Measurements from ENCODE around the gene ZNF638.

The ZNF638 gene, protein sequence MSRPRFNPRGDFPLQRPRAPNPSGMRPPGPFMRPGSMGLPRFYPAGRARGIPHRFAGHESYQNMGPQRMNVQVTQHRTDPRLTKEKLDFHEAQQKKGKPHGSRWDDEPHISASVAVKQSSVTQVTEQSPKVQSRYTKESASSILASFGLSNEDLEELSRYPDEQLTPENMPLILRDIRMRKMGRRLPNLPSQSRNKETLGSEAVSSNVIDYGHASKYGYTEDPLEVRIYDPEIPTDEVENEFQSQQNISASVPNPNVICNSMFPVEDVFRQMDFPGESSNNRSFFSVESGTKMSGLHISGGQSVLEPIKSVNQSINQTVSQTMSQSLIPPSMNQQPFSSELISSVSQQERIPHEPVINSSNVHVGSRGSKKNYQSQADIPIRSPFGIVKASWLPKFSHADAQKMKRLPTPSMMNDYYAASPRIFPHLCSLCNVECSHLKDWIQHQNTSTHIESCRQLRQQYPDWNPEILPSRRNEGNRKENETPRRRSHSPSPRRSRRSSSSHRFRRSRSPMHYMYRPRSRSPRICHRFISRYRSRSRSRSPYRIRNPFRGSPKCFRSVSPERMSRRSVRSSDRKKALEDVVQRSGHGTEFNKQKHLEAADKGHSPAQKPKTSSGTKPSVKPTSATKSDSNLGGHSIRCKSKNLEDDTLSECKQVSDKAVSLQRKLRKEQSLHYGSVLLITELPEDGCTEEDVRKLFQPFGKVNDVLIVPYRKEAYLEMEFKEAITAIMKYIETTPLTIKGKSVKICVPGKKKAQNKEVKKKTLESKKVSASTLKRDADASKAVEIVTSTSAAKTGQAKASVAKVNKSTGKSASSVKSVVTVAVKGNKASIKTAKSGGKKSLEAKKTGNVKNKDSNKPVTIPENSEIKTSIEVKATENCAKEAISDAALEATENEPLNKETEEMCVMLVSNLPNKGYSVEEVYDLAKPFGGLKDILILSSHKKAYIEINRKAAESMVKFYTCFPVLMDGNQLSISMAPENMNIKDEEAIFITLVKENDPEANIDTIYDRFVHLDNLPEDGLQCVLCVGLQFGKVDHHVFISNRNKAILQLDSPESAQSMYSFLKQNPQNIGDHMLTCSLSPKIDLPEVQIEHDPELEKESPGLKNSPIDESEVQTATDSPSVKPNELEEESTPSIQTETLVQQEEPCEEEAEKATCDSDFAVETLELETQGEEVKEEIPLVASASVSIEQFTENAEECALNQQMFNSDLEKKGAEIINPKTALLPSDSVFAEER (N-terminal part only)

DNA sequence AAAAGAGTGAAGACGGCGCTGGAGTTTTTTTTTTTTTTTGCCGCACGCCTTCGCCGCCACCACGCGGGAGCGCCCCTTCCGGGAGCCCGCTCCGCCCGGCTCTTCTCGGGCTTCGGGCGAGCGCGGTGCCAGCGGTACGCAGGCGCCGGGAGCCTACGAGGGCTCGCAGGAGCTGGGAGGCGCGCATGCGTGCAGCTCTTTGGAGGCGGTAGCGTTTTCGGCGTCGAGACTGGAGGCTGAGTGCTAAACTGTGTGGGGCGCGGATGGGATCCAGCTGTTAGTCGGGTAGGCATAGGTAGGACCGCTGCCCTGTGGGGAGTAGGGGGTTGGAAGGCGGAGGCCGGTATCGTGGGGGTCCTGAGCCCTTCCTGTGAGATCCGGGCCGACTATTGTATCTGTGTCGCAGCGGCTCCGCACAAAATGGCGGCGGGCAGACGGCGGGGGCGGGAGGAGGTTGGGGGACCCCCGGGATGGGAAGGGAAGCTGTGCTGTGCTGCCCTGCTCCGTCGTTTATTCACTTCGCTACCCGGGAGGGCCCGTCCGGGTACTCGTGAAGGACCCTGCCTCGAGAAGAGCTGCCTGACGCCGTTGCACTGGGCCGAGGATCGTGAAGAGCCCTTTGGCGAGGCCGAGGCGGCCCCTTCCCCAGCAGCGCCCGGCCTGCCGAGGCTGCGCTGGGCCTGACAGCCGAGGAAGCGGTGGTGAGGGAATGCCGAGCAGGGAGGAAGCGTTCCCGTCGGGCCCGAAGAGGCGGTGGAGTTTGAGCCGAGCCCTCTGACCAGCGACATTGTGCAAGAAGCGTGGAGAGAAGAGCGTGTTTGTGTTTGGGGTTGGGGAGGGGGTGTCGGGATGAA, at the start of gene ZNF638:
ZNF638 (plus strand) TSS at position 202 of the 854 bp plus-strand sequence. CDS start 17,173 bp downstream, outside the sequence.
- intact Hi-C loops (cut with DNase I; ENCODE audit: low total_unique reads), result loop anchor here (2.0 to 5.0 kb wide), 2 partner anchors 105 to 125 kb away; partner anchors contain the start of gene PAIP2B
- peak; percentile 91 to 95 for DNase-seq
- Histone ChIP-seq H3K4me3 (peak within 1 kb of the TSS; percentile 88 to 95), H3K27ac (peak within 1 kb of the TSS; percentile 88 to 95), H3K9me3 (peaks cover 0 to 4% (median 0%) of the 10 kb centered on the region in 3 donors), H3K27me3 (no peaks in the 10 kb centered on the region), H3K4me1 (peaks cover 0 to 44% (median 17%) of the 10 kb centered on the region in 4 donors), H3K36me3 (no peaks in the 10 kb centered on the region)
- TF ChIP-seq, protein P1, sequence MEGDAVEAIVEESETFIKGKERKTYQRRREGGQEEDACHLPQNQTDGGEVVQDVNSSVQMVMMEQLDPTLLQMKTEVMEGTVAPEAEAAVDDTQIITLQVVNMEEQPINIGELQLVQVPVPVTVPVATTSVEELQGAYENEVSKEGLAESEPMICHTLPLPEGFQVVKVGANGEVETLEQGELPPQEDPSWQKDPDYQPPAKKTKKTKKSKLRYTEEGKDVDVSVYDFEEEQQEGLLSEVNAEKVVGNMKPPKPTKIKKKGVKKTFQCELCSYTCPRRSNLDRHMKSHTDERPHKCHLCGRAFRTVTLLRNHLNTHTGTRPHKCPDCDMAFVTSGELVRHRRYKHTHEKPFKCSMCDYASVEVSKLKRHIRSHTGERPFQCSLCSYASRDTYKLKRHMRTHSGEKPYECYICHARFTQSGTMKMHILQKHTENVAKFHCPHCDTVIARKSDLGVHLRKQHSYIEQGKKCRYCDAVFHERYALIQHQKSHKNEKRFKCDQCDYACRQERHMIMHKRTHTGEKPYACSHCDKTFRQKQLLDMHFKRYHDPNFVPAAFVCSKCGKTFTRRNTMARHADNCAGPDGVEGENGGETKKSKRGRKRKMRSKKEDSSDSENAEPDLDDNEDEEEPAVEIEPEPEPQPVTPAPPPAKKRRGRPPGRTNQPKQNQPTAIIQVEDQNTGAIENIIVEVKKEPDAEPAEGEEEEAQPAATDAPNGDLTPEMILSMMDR (IDR thresholded peaks at IDR 0.05), result peak; percentile 59 to 76

DNA sequence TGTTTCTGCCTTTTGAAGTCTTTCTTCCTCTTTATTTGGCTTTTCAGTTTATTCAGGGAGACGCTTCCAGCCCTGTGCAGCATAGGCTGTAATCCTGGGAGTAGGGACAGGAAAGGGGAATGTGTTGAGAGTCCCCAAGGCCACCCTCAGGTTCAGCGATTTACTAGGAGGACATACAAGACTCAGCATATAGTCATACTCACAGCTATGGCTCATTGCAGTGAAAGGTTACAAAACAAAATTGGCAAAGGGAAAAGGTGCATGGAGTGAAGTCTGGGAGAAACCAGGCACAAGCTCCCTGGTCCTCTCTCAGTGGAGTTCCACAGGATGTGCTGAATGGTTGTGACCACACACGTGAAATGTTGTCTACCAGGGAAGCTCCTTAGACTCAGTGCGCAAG, 49.6 kb upstream of the ZNF638 start:
- TF ChIP-seq, protein P1 (IDR thresholded peaks at IDR 0.05), result no peak
- Histone ChIP-seq H3K27me3 (no peaks in the 10 kb centered on the region), H3K36me3 (no peaks in the 10 kb centered on the region), H3K4me1 (peaks cover 0 to 17% (median 4%) of the 10 kb centered on the region in 4 donors), H3K27ac (no peak overlapping the region), H3K9me3 (no peaks in the 10 kb centered on the region), H3K4me3 (no peak overlapping the region)
- no peak for DNase-seq
- intact Hi-C loops (cut with DNase I; ENCODE audit: low total_unique reads), result no loop called here

DNA sequence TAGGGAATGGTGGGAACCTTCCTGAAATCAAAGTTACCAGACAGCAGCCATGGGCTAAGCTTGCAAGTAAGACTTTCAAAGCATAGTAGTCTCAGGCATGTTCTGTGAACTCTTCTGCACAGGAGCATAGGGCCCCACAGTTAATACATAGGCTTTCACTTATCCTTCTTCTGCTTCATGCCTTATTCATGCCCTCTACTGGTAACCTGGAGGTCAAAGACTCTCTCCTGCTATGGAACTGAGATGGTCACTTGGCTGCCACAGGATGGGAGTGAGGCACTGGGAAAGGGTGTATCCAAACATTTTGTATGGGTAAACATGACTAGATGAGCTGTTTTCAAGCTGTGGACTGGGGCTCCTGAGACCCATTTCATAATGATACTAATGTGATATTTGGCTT, 49.1 kb upstream of the ZNF638 start:
- no peaks in the 10 kb centered on the region for H3K36me3 ChIP-seq
- TF ChIP-seq, protein P1 (IDR thresholded peaks at IDR 0.05), result no peak
- H3K27ac ChIP-seq, result no peak overlapping the region
- H3K9me3 ChIP-seq, result no peaks in the 10 kb centered on the region
- H3K27me3 ChIP-seq, result no peaks in the 10 kb centered on the region
- no peak overlapping the region for H3K4me3 ChIP-seq
- no peak for DNase-seq
- intact Hi-C loops (cut with DNase I; ENCODE audit: low total_unique reads), result no loop called here
- H3K4me1 ChIP-seq, result peaks cover 0 to 17% (median 1%) of the 10 kb centered on the region in 4 donors

DNA sequence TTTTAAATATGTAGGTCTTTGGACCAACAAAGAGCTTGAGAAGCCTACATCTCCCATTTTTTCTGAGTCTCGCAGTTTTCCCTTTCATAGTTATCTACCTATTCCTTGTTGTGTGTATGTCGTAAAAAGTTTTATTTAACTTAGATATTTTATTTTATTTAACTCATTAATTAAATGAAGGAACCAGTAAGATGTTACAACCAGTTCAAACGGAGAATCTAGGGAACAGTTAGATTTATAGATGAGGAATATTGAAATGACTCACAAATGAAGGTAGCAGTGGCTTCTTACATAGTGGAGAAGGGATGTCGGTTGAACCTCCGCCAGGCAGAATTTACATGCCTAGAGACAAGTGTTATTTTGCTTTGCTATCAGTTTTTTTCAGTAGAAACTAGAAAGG, 48.5 kb upstream of the ZNF638 start:
- Histone ChIP-seq H3K4me1 (peaks cover 0 to 11% (median 0%) of the 10 kb centered on the region in 4 donors), H3K9me3 (no peaks in the 10 kb centered on the region), H3K27me3 (no peaks in the 10 kb centered on the region), H3K4me3 (no peak overlapping the region), H3K36me3 (no peaks in the 10 kb centered on the region), H3K27ac (no peak overlapping the region)
- TF ChIP-seq, protein P1 (IDR thresholded peaks at IDR 0.05), result no peak
- DNase-seq, result no peak
- intact Hi-C loops (cut with DNase I; ENCODE audit: low total_unique reads), result no loop called here
